ENCODE results near the gene DRICH1. TPM values are rescaled to one million over a fixed set of nuclear protein-coding genes. Genes with fewer than 3 reads are reported as not detected.
A peak's percentile ranks its signal among the peaks of the same experiment; 100 is the strongest.

The DRICH1 gene
- total and polyA plus RNA-seq, 2 of the 13 experiments (the other 11 are each of a cell fraction or from before 2014, with no cell fraction given) = 0.22 to 0.66 TPM

DNA sequence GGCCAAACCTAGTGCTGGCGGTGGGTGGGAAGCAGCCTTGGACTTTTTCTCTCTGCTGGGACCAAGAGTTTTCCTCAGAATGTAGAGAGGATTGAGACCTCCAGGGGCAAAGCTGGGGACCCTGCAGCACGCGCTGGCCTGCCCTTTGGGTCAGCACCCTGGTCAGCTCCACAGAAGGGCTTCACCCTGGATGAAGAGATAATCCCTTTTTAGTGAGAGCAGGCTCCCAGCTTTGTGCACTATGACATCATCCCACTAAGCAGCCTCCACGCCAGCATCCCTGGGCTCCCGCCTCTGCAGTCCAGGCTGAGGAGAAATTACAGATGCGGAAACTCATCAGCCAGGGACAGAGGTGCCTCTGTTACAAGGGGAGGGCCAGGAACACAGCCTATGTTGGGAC, 23.5 kb downstream of the DRICH1 start (continued):
- no peak for TF ChIP-seq FOXP1 (IDR thresholded peaks at IDR 0.05)
- TF ChIP-seq FOXP1 (CRISPR knock-in tag; IDR thresholded peaks at IDR 0.05) = no peak
- no peak for TF ChIP-seq MAFK (conservative IDR thresholded peaks at IDR 0.05 in 1 of 2, IDR thresholded peaks at IDR 0.05 in 1 of 2; ENCODE audit: low read length in 2 of 2)
- TF ChIP-seq SALL1 (CRISPR knock-in tag; IDR thresholded peaks at IDR 0.05) = peak; percentile 73
- TF ChIP-seq PITX1 (CRISPR knock-in tag; IDR thresholded peaks at IDR 0.05) = peak; percentile 87
- no peak for TF ChIP-seq MYC (CRISPR knock-in tag; IDR thresholded peaks at IDR 0.05; ENCODE audit: borderline replicate concordance)
- no peak for TF ChIP-seq NCOA2 (CRISPR knock-in tag; IDR thresholded peaks at IDR 0.05)
- TF ChIP-seq ZBTB20 (CRISPR knock-in tag; IDR thresholded peaks at IDR 0.05; ENCODE audit: borderline replicate concordance, low read depth) = no peak
- no peak for TF ChIP-seq HMG20B (CRISPR knock-in tag; conservative IDR thresholded peaks at IDR 0.05)
- TF ChIP-seq ZNF180 (CRISPR knock-in tag; IDR thresholded peaks at IDR 0.05; ENCODE audit: borderline replicate concordance, low read depth) = no peak
- no peak for TF ChIP-seq KLF15 (CRISPR knock-in tag; IDR thresholded peaks at IDR 0.05; ENCODE audit: borderline replicate concordance)
- TF ChIP-seq NR2C2 (CRISPR knock-in tag; IDR thresholded peaks at IDR 0.05; ENCODE audit: borderline replicate concordance) = no peak
- TF ChIP-seq ZNF234 (CRISPR knock-in tag; conservative IDR thresholded peaks at IDR 0.05) = no peak
- TF ChIP-seq AKNA (CRISPR knock-in tag; IDR thresholded peaks at IDR 0.05; ENCODE audit: borderline replicate concordance) = no peak
- no peak for TF ChIP-seq KLF6 (CRISPR knock-in tag; IDR thresholded peaks at IDR 0.05)
- no peak for TF ChIP-seq ZNF75D (CRISPR knock-in tag; IDR thresholded peaks at IDR 0.05; ENCODE audit: borderline replicate concordance)
- TF ChIP-seq ATF1 (CRISPR knock-in tag; IDR thresholded peaks at IDR 0.05) = no peak
- TF ChIP-seq MED1 (CRISPR knock-in tag; IDR thresholded peaks at IDR 0.05) = no peak
- 0 out of 2 replicates have a peak, but pooled peaks have one; percentile 47 for TF ChIP-seq ZSCAN9 (CRISPR knock-in tag; IDR thresholded peaks at IDR 0.05; ENCODE audit: borderline replicate concordance)
- TF ChIP-seq, protein P1, sequence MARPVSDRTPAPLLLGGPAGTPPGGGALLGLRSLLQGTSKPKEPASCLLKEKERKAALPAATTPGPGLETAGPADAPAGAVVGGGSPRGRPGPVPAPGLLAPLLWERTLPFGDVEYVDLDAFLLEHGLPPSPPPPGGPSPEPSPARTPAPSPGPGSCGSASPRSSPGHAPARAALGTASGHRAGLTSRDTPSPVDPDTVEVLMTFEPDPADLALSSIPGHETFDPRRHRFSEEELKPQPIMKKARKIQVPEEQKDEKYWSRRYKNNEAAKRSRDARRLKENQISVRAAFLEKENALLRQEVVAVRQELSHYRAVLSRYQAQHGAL (CRISPR knock-in tag; IDR thresholded peaks at IDR 0.05; ENCODE audit: not compliant biosample characterization) = no peak
